HFFc6 (cell line): ENCODE measurements around the gene ISG20. TPM values are rescaled to one million over a fixed set of nuclear protein-coding genes. Genes with fewer than 3 reads are reported as not detected.
A peak's percentile ranks its signal among the peaks of the same experiment; 100 is the strongest.

Source experiments
- DNase-seq: peaks from one replicate; pipeline ENCODE4 v3.0.0-alpha.2; 2018
- H3K27ac Mint-ChIP-seq: 2 replicates; pipeline ENCODE4 v1.8.0; 2020; ENCODE audit warnings: mild to moderate bottlenecking, mixed read lengths
- H3K27me3 Mint-ChIP-seq: 2 replicates; pipeline ENCODE4 v1.8.0; 2021; ENCODE audit warnings: mild to moderate bottlenecking, moderate library complexity, mixed read lengths; ENCODE audit not compliant: insufficient read depth
- H3K36me3 Mint-ChIP-seq: 2 replicates; pipeline ENCODE4 v1.8.0; 2021; ENCODE audit warnings: low read depth, mixed read lengths
- H3K4me1 Mint-ChIP-seq: 2 replicates; pipeline ENCODE4 v1.8.0; 2020; ENCODE audit warnings: low read depth, mixed read lengths
- H3K4me3 Mint-ChIP-seq: 2 replicates; pipeline ENCODE4 v1.8.0; 2020; ENCODE audit warnings: mild to moderate bottlenecking, moderate library complexity, mixed read lengths
- H3K9me3 Mint-ChIP-seq: 2 replicates; pipeline ENCODE4 v1.8.0; 2020; ENCODE audit warnings: mild to moderate bottlenecking, mixed read lengths
- total RNA-seq, 6 experiments: library from RNA; stranded (reverse); fragmentation: NEBNext Ultra II Directional; extraction: Animal tissue kit (Norgen Biotek cat#: 25700); gene quantifications; 2 replicates in 1 of 6; 3 replicates in 5 of 6; pipeline ENCODE4 v1.2.3, GENCODE V29; 2021
- TF ChIP-seq, protein P1 (sequence below): fragments of 200-600 bp; sonication (generic); IDR thresholded peaks from 2 replicates; pipeline ENCODE4 v1.5.0; 2021; ENCODE audit warnings: antibody characterized with exemption, mild to moderate bottlenecking

Gene ISG20
- total RNA-seq, 6 experiments from 2014 or later, result 0.47 to 1.5 (median 0.76) TPM

DNA sequence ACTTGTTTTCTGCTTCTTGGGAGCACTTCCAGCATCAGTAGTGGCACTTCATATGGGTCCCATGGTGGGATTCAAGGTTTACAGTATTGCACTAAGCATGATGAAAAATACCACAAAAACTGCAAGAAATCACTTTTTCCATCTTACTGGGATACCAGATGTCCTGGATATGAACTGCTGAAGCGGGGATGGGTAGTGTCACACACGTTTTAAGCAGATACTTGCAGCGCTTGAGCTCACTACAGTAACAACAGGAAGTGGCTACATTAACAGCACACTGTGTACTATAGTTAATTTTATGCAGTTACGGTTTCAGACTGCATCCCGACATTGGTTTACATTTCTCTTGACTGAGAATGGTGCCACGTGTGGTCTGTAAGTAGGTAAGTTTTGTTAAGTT, 3.5 kb upstream of the ISG20 start:
- peaks cover 48% of the 10 kb centered on the region for H3K4me1 Mint-ChIP-seq
- TF ChIP-seq, protein P1, sequence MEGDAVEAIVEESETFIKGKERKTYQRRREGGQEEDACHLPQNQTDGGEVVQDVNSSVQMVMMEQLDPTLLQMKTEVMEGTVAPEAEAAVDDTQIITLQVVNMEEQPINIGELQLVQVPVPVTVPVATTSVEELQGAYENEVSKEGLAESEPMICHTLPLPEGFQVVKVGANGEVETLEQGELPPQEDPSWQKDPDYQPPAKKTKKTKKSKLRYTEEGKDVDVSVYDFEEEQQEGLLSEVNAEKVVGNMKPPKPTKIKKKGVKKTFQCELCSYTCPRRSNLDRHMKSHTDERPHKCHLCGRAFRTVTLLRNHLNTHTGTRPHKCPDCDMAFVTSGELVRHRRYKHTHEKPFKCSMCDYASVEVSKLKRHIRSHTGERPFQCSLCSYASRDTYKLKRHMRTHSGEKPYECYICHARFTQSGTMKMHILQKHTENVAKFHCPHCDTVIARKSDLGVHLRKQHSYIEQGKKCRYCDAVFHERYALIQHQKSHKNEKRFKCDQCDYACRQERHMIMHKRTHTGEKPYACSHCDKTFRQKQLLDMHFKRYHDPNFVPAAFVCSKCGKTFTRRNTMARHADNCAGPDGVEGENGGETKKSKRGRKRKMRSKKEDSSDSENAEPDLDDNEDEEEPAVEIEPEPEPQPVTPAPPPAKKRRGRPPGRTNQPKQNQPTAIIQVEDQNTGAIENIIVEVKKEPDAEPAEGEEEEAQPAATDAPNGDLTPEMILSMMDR, result no peak
- H3K27ac Mint-ChIP-seq, result no peak overlapping the region
- no peak for DNase-seq
- H3K4me3 Mint-ChIP-seq, result no peak overlapping the region
- no peaks in the 10 kb centered on the region for H3K9me3 Mint-ChIP-seq
- peaks cover 11% of the 10 kb centered on the region for H3K27me3 Mint-ChIP-seq
- H3K36me3 Mint-ChIP-seq, result peaks cover 14% of the 10 kb centered on the region

DNA sequence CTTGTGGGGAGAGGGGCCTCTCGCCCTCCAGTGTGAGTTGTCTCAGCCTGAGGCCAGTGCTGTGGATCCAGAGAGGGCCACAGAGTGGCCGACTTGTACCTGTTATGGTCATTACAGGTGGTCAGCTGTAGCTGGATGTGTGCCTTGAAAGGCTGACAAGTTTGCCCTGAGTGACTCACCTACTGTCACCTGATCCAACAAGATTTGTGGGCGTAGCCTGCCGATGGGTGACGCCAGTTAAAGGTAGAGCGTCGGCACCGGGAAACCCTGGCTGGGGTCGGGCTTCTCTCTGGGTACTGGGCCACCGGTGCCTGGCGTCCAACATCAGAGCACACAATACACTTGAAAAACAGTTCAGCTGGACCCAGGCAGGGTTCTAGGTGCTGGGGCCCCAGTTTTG, 2.8 kb upstream of the ISG20 start:
- no peak for DNase-seq
- H3K4me3 Mint-ChIP-seq, result no peak overlapping the region; the same call in 1 of the 2 replicates
- H3K36me3 Mint-ChIP-seq, result peaks cover 14% of the 10 kb centered on the region
- H3K9me3 Mint-ChIP-seq, result no peaks in the 10 kb centered on the region
- H3K27me3 Mint-ChIP-seq, result peaks cover 11% of the 10 kb centered on the region
- peak overlapping the region; percentile 96 for H3K27ac Mint-ChIP-seq
- peaks cover 44% of the 10 kb centered on the region for H3K4me1 Mint-ChIP-seq
- TF ChIP-seq, protein P1, result no peak

- TF ChIP-seq, protein P1, result no peak
- Mint-ChIP-seq H3K4me3 (no peak overlapping the region), H3K4me1 (peaks cover 44% of the 10 kb centered on the region), H3K36me3 (peaks cover 12% of the 10 kb centered on the region), H3K27me3 (peaks cover 11% of the 10 kb centered on the region), H3K9me3 (no peaks in the 10 kb centered on the region), H3K27ac (peak overlapping the region; percentile 96)
- DNase-seq, result no peak
These were observed 2.2 kb upstream of the ISG20 start for GRCh38 chr15:88636654-88637053.

GRCh38 chr15:88637436-88637835, 1.4 kb upstream of the ISG20 start:
- Mint-ChIP-seq H3K9me3 (no peaks in the 10 kb centered on the region), H3K4me1 (peaks cover 44% of the 10 kb centered on the region), H3K27ac (peak overlapping the region; percentile 96), H3K36me3 (peaks cover 6% of the 10 kb centered on the region), H3K4me3 (peak overlapping the region; percentile 77), H3K27me3 (peaks cover 11% of the 10 kb centered on the region)
- DNase-seq, result no peak
- TF ChIP-seq, protein P1, result no peak

DNA sequence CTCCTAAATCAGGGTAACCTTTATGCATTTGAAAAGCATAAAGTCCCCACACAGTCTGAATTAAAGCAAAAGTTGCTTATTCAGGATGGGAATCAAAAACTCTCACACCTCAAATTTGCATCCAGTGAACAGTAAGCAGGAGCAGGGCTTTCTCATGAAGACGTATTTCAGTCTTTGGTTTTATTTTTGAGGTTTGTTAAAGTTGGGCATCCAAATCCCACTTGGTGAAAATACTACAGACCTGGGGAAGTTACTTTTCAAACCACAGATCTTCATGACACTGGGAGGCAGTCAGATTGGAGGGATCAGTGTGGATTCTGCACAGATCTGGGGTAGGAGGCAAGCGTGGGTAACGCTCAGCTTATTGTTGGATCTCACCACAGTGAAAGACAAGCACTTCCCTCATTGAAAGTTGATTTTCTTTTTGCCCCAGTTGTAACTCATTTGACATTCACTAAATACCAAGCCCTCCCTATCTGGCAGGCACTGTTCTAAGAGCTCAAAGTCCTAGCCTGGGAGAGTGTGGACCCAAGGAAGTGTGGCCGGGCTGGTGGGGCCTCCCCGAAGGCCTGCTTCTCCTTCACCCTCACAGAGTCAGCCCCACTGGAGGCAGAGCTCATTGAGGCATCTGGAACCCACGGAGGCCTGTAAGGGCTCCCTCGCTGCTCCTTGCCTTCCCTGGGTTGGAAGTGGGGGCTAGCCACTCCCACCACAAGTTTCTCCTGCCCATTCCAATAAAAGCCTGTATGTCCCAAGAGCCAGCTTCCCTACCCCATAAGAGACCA, 783 bp upstream of the ISG20 start:
- TF ChIP-seq, protein P1, result no peak
- DNase-seq, result no peak
- Mint-ChIP-seq H3K9me3 (no peaks in the 10 kb centered on the region), H3K4me3 (peak overlapping the region; percentile 77), H3K27me3 (peaks cover 11% of the 10 kb centered on the region), H3K27ac (peak overlapping the region; percentile 96), H3K4me1 (peaks cover 44% of the 10 kb centered on the region), H3K36me3 (peaks cover 4% of the 10 kb centered on the region)
